Esophagus squamous epithelium (tissue), 4 donors: Measurements from ENCODE around the gene CDAN1.

Experiments used
- CTCF ChIP-seq, 6 experiments: fragments of 450-650 bp in 4 of 6; fragments of 200-600 bp in 2 of 6; sonication (generic) in 2 of 6; IDR thresholded peaks; one replicate each; pipeline ENCODE4 v1.5.1; 2016 to 2019; ENCODE audit warnings: antibody characterized with exemption in 6 of 6, mild to moderate bottlenecking in 4 of 6, moderate library complexity in 4 of 6
- POLR2A ChIP-seq, 4 donors: fragments of 450-650 bp; IDR thresholded peaks; one replicate each; pipeline ENCODE4 v1.6.1; 2017; ENCODE audit warnings: antibody characterized with exemption in 4 of 4, mild to moderate bottlenecking in 4 of 4, moderate library complexity in 3 of 4

DNA sequence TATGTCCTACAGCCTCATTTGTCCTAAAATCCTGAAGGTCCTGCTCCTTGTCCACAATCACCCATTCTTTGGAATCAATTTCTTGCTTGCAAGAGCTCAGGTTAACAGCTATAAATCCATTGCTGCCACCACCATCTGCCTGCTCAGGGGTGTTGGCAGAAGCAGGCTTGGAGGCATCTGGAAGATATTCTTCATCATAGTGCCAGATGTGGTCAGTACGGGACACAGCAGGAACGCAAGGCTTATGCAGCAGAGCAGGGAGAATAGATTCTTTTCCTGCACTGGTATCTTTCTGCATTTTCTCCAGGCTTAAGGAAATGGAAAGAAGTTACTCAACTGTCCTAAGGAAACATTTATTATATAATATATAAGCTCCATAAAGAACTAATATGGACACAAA lies 38.5 kb upstream of the CDAN1 start:
- TF ChIP-seq POLR2A (IDR thresholded peaks at IDR 0.05) (no peak), CTCF (IDR thresholded peaks at IDR 0.05) (no peak)
